HUES64 (cell line): ENCODE measurements around the gene MAN1A1.

Experiments used
- H3K27ac ChIP-seq: 2 replicates; pipeline ENCODE4 v1.7.0; 2013; ENCODE audit warnings: low read depth, low read length, inconsistent platforms
- H3K27me3 ChIP-seq: 2 replicates; pipeline ENCODE4 v1.6.1; 2013; ENCODE audit warnings: mild to moderate bottlenecking, low read length; ENCODE audit not compliant: insufficient read depth
- H3K36me3 ChIP-seq: 2 replicates; pipeline ENCODE4 v1.6.1; 2013; ENCODE audit warnings: mild to moderate bottlenecking, low read length; ENCODE audit not compliant: insufficient read depth
- H3K4me1 ChIP-seq: 2 replicates; pipeline ENCODE4 v1.6.1; 2013; ENCODE audit warnings: mild to moderate bottlenecking, low read length, moderate library complexity; ENCODE audit not compliant: insufficient read depth
- H3K4me3 ChIP-seq: 2 replicates; pipeline ENCODE4 v1.5.1; 2013; ENCODE audit warnings: mild to moderate bottlenecking, low read length, moderate library complexity
- H3K9ac ChIP-seq: 2 replicates; pipeline ENCODE4 v1.6.1; 2013; ENCODE audit warnings: mild to moderate bottlenecking, low read depth, low read length
- H3K9me3 ChIP-seq: 2 replicates; pipeline ENCODE4 v1.6.1; 2013; ENCODE audit warnings: low read depth, low read length; ENCODE audit not compliant: insufficient read depth
- WGBS: fragments of 150-250, 120-280 bp; methylation state at CpG from one replicate; pipeline ENCODE4 v1.1.7; 2013; ENCODE audit warnings: missing lambda C conversion rate; 5-methylcytosine and 5-hydroxymethylcytosine counted together

The MAN1A1 gene

DNA sequence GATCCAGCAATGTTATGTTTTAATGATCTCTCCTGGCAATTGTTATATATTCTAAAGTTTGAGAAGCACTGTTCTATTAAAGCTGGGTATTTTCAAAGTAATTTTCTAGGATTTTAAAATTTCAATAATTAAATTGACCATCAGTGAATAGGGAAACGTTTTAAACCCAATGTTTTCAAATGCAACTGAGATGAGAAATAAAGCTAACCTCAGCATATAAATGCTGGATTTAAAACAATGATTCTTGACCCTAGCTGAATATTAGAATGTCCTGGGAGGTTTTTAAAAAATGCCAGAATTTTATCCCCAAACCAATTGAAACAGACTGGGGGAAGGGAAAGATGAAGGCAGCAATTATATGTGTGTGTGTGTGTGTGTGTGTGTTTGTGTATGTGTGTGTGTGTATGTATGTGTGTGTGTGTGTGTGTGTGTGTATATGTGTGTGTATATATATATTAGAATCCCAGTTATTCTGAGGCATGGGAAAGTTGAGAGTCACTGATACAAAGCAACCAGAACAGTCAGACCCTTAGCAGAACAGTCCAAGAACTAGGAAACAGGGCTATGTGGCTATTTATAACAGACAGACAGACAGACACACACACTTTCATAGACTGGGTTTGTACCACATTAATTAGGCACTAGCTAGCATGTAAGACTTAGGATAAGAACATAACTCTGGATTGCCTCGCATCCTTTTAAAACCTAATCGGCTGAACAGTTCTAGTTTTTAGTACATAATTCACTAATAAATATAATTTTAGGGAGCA lies 107.8 kb downstream of the MAN1A1 start:
- H3K36me3 ChIP-seq, result no peaks in the 10 kb centered on the region
- H3K4me1 ChIP-seq, result peaks cover 21% of the 10 kb centered on the region
- no peak overlapping the region for H3K4me3 ChIP-seq
- H3K27ac ChIP-seq, result peak overlapping the region; percentile 39; the same call in 1 of the 2 replicates
- no peak overlapping the region for H3K9ac ChIP-seq
- WGBS, result 80% methylated on average over 2 of the region's 3 CpGs
- no peaks in the 10 kb centered on the region for H3K27me3 ChIP-seq
- H3K9me3 ChIP-seq, result no peaks in the 10 kb centered on the region

GRCh38 chr6:119241111-119241465 lies 108.5 kb downstream of the MAN1A1 start:
- no peak overlapping the region for H3K4me3 ChIP-seq
- H3K27me3 ChIP-seq, result no peaks in the 10 kb centered on the region
- H3K36me3 ChIP-seq, result no peaks in the 10 kb centered on the region
- H3K27ac ChIP-seq, result peak overlapping the region; percentile 39
- no peak overlapping the region for H3K9ac ChIP-seq
- H3K4me1 ChIP-seq, result peaks cover 21% of the 10 kb centered on the region
- WGBS, result 85% methylated on average over 2 of the region's 2 CpGs
- 0 out of 2 replicates have a peak, but pooled peaks cover 3% of the 10 kb centered on the region for H3K9me3 ChIP-seq

DNA sequence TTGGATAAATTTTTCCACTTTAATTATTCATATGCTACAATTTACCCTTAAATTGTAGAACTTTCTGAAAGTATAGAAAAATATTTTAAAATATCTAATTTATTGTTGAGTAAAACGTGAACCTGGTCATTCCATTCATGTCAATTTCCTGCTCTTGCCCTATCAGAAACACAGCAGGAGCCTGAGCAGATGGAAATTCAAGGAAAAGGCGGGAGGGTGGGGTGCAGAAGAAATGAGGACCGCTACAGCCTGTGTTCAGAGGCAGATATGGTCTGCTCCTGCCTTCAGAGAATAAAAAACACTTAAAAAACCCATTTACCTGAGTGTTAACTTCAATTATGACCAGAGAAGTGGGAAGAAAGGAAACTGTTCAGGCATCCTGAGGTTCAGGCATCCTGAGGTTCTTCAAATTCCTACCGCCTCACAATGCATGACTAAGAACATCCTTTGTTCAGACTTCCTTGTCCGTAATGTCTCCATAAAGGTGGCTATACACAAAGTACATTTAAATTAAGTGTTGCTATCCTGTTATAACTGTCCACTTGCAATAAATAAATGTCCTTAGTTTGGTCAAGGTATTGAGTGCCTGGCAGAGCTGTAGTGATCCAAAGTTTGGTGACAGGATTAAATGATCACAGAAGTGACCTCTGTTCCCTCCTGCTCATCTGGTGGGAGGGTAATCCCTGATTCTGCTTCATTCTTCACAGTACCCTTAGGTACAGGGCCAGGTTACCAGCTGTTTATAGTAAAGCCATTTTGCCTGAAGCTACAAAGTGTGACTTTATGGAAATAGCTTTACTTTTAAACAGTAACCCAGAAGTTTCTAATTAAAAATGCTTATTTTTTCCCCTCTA lies 109.1 kb downstream of the MAN1A1 start:
- H3K4me1 ChIP-seq, result peaks cover 21% of the 10 kb centered on the region
- H3K9me3 ChIP-seq, result 0 out of 2 replicates have a peak, but pooled peaks cover 5% of the 10 kb centered on the region
- H3K27me3 ChIP-seq, result no peaks in the 10 kb centered on the region
- H3K36me3 ChIP-seq, result no peaks in the 10 kb centered on the region
- H3K4me3 ChIP-seq, result no peak overlapping the region
- peak overlapping the region; percentile 51 for H3K27ac ChIP-seq
- H3K9ac ChIP-seq, result peak overlapping the region; percentile 1; the same call in 1 of the 2 replicates
- WGBS, result 62% methylated on average over 4 of the region's 5 CpGs

DNA sequence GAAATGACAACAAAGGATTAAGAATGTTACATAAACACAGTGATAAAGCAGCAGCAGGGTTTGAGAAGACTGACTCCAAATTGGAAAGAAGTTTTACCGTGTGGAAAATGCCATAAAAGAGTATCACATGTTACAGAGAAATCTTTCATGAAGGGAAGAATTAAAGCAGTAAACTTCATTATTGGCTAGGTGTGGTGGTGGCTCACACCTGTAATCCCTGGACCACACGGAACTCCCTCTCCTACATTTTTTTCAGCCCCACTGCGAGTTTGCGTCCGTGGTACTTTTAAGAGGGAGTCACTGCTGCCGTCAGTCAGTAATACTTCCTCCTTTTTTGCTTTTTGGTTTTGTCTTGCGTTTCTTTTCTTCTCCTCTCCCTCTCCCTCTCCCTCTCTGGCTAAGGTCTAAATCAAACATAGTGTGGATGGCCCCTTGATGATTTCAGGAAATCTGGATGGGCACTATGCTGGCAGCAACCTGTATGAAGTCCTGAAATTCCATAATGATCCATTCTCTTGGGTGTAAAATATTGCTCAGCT lies 112.3 kb downstream of the MAN1A1 start:
- 88% methylated on average over 7 of the region's 7 CpGs for WGBS
- no peak overlapping the region for H3K4me3 ChIP-seq
- H3K36me3 ChIP-seq, result no peaks in the 10 kb centered on the region
- peaks cover 21% of the 10 kb centered on the region for H3K4me1 ChIP-seq
- H3K27me3 ChIP-seq, result no peaks in the 10 kb centered on the region
- H3K9me3 ChIP-seq, result 0 out of 2 replicates have a peak, but pooled peaks cover 5% of the 10 kb centered on the region
- no peak overlapping the region for H3K9ac ChIP-seq
- H3K27ac ChIP-seq, result no peak overlapping the region

- 96% methylated on average over 4 of the region's 4 CpGs for WGBS
Measured at GRCh38 chr6:119234941-119235340, 114.6 kb downstream of the MAN1A1 start.

GRCh38 chr6:119234457-119234856 lies 115.1 kb downstream of the MAN1A1 start:
- Histone ChIP-seq H3K36me3 (no peaks in the 10 kb centered on the region), H3K27me3 (no peaks in the 10 kb centered on the region), H3K9ac (no peak overlapping the region), H3K4me3 (no peak overlapping the region), H3K4me1 (peaks cover under 1% of the 10 kb centered on the region; the same call in 1 of the 2 replicates), H3K27ac (no peak overlapping the region), H3K9me3 (0 out of 2 replicates have a peak, but pooled peaks cover 5% of the 10 kb centered on the region)
- WGBS, result 94% methylated on average over 5 of the region's 5 CpGs

More at GRCh38 chr6:119234941-119235340, 114.6 kb downstream of the MAN1A1 start:
- H3K36me3 ChIP-seq, result no peaks in the 10 kb centered on the region
- no peak overlapping the region for H3K9ac ChIP-seq
- H3K27me3 ChIP-seq, result no peaks in the 10 kb centered on the region
- no peak overlapping the region for H3K27ac ChIP-seq
- H3K9me3 ChIP-seq, result 0 out of 2 replicates have a peak, but pooled peaks cover 5% of the 10 kb centered on the region
- H3K4me3 ChIP-seq, result no peak overlapping the region
- peaks cover 5% of the 10 kb centered on the region for H3K4me1 ChIP-seq

DNA sequence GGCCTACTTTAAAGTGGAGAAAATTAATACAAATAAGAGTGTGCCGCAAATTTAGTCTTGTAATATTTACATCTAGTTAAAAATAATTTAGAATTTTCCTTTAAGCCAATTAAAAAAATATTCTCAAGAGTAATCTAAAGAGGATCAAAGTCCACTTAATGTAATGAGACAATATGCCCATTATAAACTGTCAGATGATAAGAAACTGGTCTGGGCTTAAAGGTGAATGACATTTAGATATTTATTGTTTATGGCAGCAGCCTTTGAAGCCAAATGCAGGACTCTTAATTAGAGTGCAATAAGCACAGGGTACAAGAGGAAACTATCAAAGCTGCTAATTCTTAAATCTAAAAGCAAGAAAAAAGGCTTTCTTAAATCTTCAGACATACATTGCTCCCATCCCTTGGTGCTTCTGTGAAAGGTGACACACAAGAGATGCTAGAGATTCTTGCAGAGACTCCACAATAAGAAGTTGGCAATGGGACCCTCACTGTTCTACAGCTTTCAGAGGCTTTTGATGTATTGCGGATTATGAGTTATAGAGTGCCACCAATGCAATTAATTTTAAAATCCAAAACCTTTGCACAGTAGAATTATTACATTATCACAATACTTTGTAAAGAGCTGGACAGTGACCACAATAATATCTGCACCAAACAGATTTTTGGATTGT lies 116.1 kb downstream of the MAN1A1 start:
- Histone ChIP-seq H3K27ac (no peak overlapping the region), H3K27me3 (no peaks in the 10 kb centered on the region), H3K4me1 (no peaks in the 10 kb centered on the region), H3K9me3 (0 out of 2 replicates have a peak, but pooled peaks cover 5% of the 10 kb centered on the region), H3K9ac (no peak overlapping the region), H3K36me3 (no peaks in the 10 kb centered on the region), H3K4me3 (no peak overlapping the region)
- 100% methylated on average over 1 of the region's 2 CpGs for WGBS

GRCh38 chr6:119231394-119231793 lies 118.2 kb downstream of the MAN1A1 start:
- H3K4me3 ChIP-seq, result no peak overlapping the region
- no peaks in the 10 kb centered on the region for H3K27me3 ChIP-seq
- no peak overlapping the region for H3K27ac ChIP-seq
- H3K36me3 ChIP-seq, result no peaks in the 10 kb centered on the region
- no peaks in the 10 kb centered on the region for H3K4me1 ChIP-seq
- H3K9me3 ChIP-seq, result 0 out of 2 replicates have a peak, but pooled peaks cover 5% of the 10 kb centered on the region
- WGBS, result 96% methylated on average over 4 of the region's 4 CpGs
- no peak overlapping the region for H3K9ac ChIP-seq

DNA sequence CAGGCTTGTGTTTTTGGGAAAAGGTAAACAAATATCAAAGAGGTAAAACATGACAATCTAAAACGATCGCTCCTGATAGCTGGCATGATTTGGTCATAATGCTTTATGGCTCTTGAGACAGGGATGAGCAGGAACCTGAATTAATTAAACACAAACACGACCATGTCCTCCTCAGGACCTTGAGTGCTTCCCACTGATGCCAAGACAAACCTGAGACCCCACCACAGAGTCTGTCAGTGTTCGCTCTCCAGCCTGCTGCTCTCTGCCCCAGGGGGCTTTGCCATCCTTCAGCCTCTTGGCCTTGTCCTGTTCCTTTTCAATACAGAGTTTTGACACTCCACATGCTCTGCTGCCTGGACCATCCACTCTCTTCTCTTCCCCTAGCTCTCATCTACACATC lies 119.4 kb downstream of the MAN1A1 start:
- Histone ChIP-seq H3K27ac (no peak overlapping the region), H3K4me1 (no peaks in the 10 kb centered on the region), H3K9ac (no peak overlapping the region), H3K9me3 (no peaks in the 10 kb centered on the region), H3K27me3 (no peaks in the 10 kb centered on the region), H3K36me3 (no peaks in the 10 kb centered on the region), H3K4me3 (no peak overlapping the region)
- WGBS, result 97% methylated on average over 4 of the region's 4 CpGs

DNA sequence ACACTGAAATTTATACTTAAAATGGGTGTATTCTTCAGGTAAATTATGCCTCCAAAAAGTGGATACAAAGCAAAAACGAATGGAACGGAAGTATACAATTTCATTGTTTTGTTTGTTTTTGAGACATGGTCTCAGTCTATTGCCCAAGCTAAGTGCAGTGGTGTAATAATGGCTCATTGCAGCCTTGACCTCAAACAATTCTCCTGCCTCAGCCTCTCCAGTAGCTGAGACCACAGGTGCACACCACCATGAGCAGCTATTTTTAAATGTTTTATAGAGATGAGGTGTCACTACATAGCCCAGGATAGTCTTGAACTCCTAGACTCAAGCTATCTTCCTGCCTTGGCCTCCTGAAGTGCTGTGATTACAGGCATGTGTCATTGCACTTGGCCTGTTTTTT lies 122.2 kb downstream of the MAN1A1 start:
- Histone ChIP-seq H3K4me1 (no peaks in the 10 kb centered on the region), H3K4me3 (no peak overlapping the region), H3K27me3 (no peaks in the 10 kb centered on the region), H3K36me3 (no peaks in the 10 kb centered on the region), H3K27ac (no peak overlapping the region), H3K9ac (no peak overlapping the region), H3K9me3 (no peaks in the 10 kb centered on the region)
- WGBS, result 95% methylated on average over 2 of the region's 2 CpGs
